ENCODE measurements around the gene MAGI3.
"Not testable (repeated sequence)": the region's sequence is repeated elsewhere in the genome, so short reads cannot be mapped to it uniquely, and the experiment has no call there.

The MAGI3 gene

GRCh38 chr1:113493533-113493932 is 103.2 kb downstream of the MAGI3 start:
- Histone ChIP-seq H3K27ac (ENCODE audit: low read length) (no peak overlapping the region), H3K4me3 (ENCODE audit: low read length) (no peak overlapping the region), H3K4me1 (ENCODE audit: insufficient read depth, low read length) (no peaks in the 10 kb centered on the region), H3K9me3 (ENCODE audit: insufficient read depth, low read depth, low read length) (peaks cover 9% of the 10 kb centered on the region), H3K9ac (ENCODE audit: low read depth, low read length) (no peak overlapping the region), H3K27me3 (ENCODE audit: insufficient read depth, low read length) (no peaks in the 10 kb centered on the region), H3K36me3 (ENCODE audit: insufficient read depth, low read depth, low read length) (no peaks in the 10 kb centered on the region)

- Histone ChIP-seq H3K4me1 (ENCODE audit: insufficient read depth, low read length) (peaks cover 6% of the 10 kb centered on the region; the same call in 1 of the 2 replicates), H3K27me3 (ENCODE audit: insufficient read depth, low read length) (no peaks in the 10 kb centered on the region), H3K4me3 (ENCODE audit: low read length) (no peak overlapping the region), H3K9me3 (ENCODE audit: insufficient read depth, low read depth, low read length) (no peaks in the 10 kb centered on the region), H3K36me3 (ENCODE audit: insufficient read depth, low read depth, low read length) (no peaks in the 10 kb centered on the region), H3K27ac (ENCODE audit: low read length) (no peak overlapping the region), H3K9ac (ENCODE audit: low read depth, low read length) (no peak overlapping the region)
Measured at GRCh38 chr1:113505357-113505756, 115.0 kb downstream of the MAGI3 start.

GRCh38 chr1:113507552-113508214 is 117.4 kb downstream of the MAGI3 start:
- Histone ChIP-seq H3K27ac (ENCODE audit: low read length) (no peak overlapping the region), H3K9ac (ENCODE audit: low read depth, low read length) (no peak overlapping the region), H3K27me3 (ENCODE audit: insufficient read depth, low read length) (no peaks in the 10 kb centered on the region), H3K4me3 (ENCODE audit: low read length) (no peak overlapping the region), H3K36me3 (ENCODE audit: insufficient read depth, low read depth, low read length) (no peaks in the 10 kb centered on the region), H3K9me3 (ENCODE audit: insufficient read depth, low read depth, low read length) (peaks cover 19% of the 10 kb centered on the region), H3K4me1 (ENCODE audit: insufficient read depth, low read length) (peaks cover 6% of the 10 kb centered on the region; the same call in 1 of the 2 replicates)

- Histone ChIP-seq H3K4me1 (ENCODE audit: insufficient read depth, low read length) (peaks cover 6% of the 10 kb centered on the region; the same call in 1 of the 2 replicates), H3K9me3 (ENCODE audit: insufficient read depth, low read depth, low read length) (peaks cover 19% of the 10 kb centered on the region), H3K27me3 (ENCODE audit: insufficient read depth, low read length) (no peaks in the 10 kb centered on the region), H3K36me3 (ENCODE audit: insufficient read depth, low read depth, low read length) (no peaks in the 10 kb centered on the region), H3K27ac (ENCODE audit: low read length) (no peak overlapping the region), H3K4me3 (ENCODE audit: low read length) (no peak overlapping the region), H3K9ac (ENCODE audit: low read depth, low read length) (no peak overlapping the region)
Measured at GRCh38 chr1:113508364-113509164, 118.2 kb downstream of the MAGI3 start.

GRCh38 chr1:113509766-113510165 is 119.5 kb downstream of the MAGI3 start:
- not testable (repeated sequence) for H3K4me1 ChIP-seq (ENCODE audit: insufficient read depth, low read length); H3K4me3 ChIP-seq (ENCODE audit: low read length); H3K9ac ChIP-seq (ENCODE audit: low read depth, low read length); H3K27ac ChIP-seq (ENCODE audit: low read length); H3K36me3 ChIP-seq (ENCODE audit: insufficient read depth, low read depth, low read length); H3K27me3 ChIP-seq (ENCODE audit: insufficient read depth, low read length)
- peaks cover 19% of the 10 kb centered on the region for H3K9me3 ChIP-seq (ENCODE audit: insufficient read depth, low read depth, low read length)

- H3K4me3 ChIP-seq (ENCODE audit: low read length), result no peak overlapping the region
- H3K27ac ChIP-seq (ENCODE audit: low read length), result no peak overlapping the region
Measured at GRCh38 chr1:113511269-113511668, 121.0 kb downstream of the MAGI3 start.

GRCh38 chr1:113515498-113515897 is 125.2 kb downstream of the MAGI3 start:
- Histone ChIP-seq H3K4me3 (ENCODE audit: low read length) (no peak overlapping the region), H3K36me3 (ENCODE audit: insufficient read depth, low read depth, low read length) (no peaks in the 10 kb centered on the region), H3K9ac (ENCODE audit: low read depth, low read length) (no peak overlapping the region), H3K4me1 (ENCODE audit: insufficient read depth, low read length) (no peaks in the 10 kb centered on the region), H3K27ac (ENCODE audit: low read length) (no peak overlapping the region), H3K9me3 (ENCODE audit: insufficient read depth, low read depth, low read length) (peaks cover 19% of the 10 kb centered on the region), H3K27me3 (ENCODE audit: insufficient read depth, low read length) (no peaks in the 10 kb centered on the region)

More at GRCh38 chr1:113511269-113511668, 121.0 kb downstream of the MAGI3 start:
- Histone ChIP-seq H3K9me3 (ENCODE audit: insufficient read depth, low read depth, low read length) (peaks cover 19% of the 10 kb centered on the region), H3K4me1 (ENCODE audit: insufficient read depth, low read length) (peaks cover under 1% of the 10 kb centered on the region; the same call in 1 of the 2 replicates), H3K27me3 (ENCODE audit: insufficient read depth, low read length) (no peaks in the 10 kb centered on the region), H3K36me3 (ENCODE audit: insufficient read depth, low read depth, low read length) (no peaks in the 10 kb centered on the region), H3K9ac (ENCODE audit: low read depth, low read length) (no peak overlapping the region)

GRCh38 chr1:113517346-113517745 is 127.0 kb downstream of the MAGI3 start:
- Histone ChIP-seq H3K36me3 (ENCODE audit: insufficient read depth, low read depth, low read length) (no peaks in the 10 kb centered on the region), H3K4me3 (ENCODE audit: low read length) (no peak overlapping the region), H3K9me3 (ENCODE audit: insufficient read depth, low read depth, low read length) (peaks cover 2% of the 10 kb centered on the region; the same call in 1 of the 2 replicates), H3K9ac (ENCODE audit: low read depth, low read length) (no peak overlapping the region), H3K4me1 (ENCODE audit: insufficient read depth, low read length) (no peaks in the 10 kb centered on the region), H3K27ac (ENCODE audit: low read length) (no peak overlapping the region), H3K27me3 (ENCODE audit: insufficient read depth, low read length) (no peaks in the 10 kb centered on the region)

- Histone ChIP-seq H3K9ac (ENCODE audit: low read depth, low read length) (no peak overlapping the region), H3K4me1 (ENCODE audit: insufficient read depth, low read length) (no peaks in the 10 kb centered on the region), H3K4me3 (ENCODE audit: low read length) (no peak overlapping the region), H3K9me3 (ENCODE audit: insufficient read depth, low read depth, low read length) (peaks cover 5% of the 10 kb centered on the region), H3K27ac (ENCODE audit: low read length) (no peak overlapping the region), H3K36me3 (ENCODE audit: insufficient read depth, low read depth, low read length) (no peaks in the 10 kb centered on the region), H3K27me3 (ENCODE audit: insufficient read depth, low read length) (no peaks in the 10 kb centered on the region)
Measured at GRCh38 chr1:113517983-113518382, 127.7 kb downstream of the MAGI3 start.

- H3K9me3 ChIP-seq (ENCODE audit: insufficient read depth, low read depth, low read length), result peaks cover 15% of the 10 kb centered on the region
- H3K4me1 ChIP-seq (ENCODE audit: insufficient read depth, low read length), result no peaks in the 10 kb centered on the region
- no peak overlapping the region for H3K27ac ChIP-seq (ENCODE audit: low read length)
- no peaks in the 10 kb centered on the region for H3K27me3 ChIP-seq (ENCODE audit: insufficient read depth, low read length)
- H3K4me3 ChIP-seq (ENCODE audit: low read length), result no peak overlapping the region
- no peaks in the 10 kb centered on the region for H3K36me3 ChIP-seq (ENCODE audit: insufficient read depth, low read depth, low read length)
- no peak overlapping the region for H3K9ac ChIP-seq (ENCODE audit: low read depth, low read length)
Measured at GRCh38 chr1:113519556-113519955, 129.2 kb downstream of the MAGI3 start.

GRCh38 chr1:113530021-113530420 is 139.7 kb downstream of the MAGI3 start:
- Histone ChIP-seq H3K27me3 (ENCODE audit: insufficient read depth, low read length) (no peaks in the 10 kb centered on the region), H3K27ac (ENCODE audit: low read length) (no peak overlapping the region), H3K9me3 (ENCODE audit: insufficient read depth, low read depth, low read length) (peaks cover 8% of the 10 kb centered on the region; the same call in 1 of the 2 replicates), H3K4me3 (ENCODE audit: low read length) (no peak overlapping the region), H3K9ac (ENCODE audit: low read depth, low read length) (no peak overlapping the region), H3K4me1 (ENCODE audit: insufficient read depth, low read length) (0 out of 2 replicates have a peak, but pooled peaks cover 4% of the 10 kb centered on the region), H3K36me3 (ENCODE audit: insufficient read depth, low read depth, low read length) (no peaks in the 10 kb centered on the region)

GRCh38 chr1:113531321-113531720 is 141.0 kb downstream of the MAGI3 start:
- no peak overlapping the region for H3K9ac ChIP-seq (ENCODE audit: low read depth, low read length)
- H3K27me3 ChIP-seq (ENCODE audit: insufficient read depth, low read length), result no peaks in the 10 kb centered on the region
- no peaks in the 10 kb centered on the region for H3K36me3 ChIP-seq (ENCODE audit: insufficient read depth, low read depth, low read length)
- H3K4me3 ChIP-seq (ENCODE audit: low read length), result no peak overlapping the region
- 0 out of 2 replicates have a peak, but pooled peaks cover 4% of the 10 kb centered on the region for H3K4me1 ChIP-seq (ENCODE audit: insufficient read depth, low read length)
- no peak overlapping the region for H3K27ac ChIP-seq (ENCODE audit: low read length)
- peaks cover 7% of the 10 kb centered on the region; the same call in 1 of the 2 replicates for H3K9me3 ChIP-seq (ENCODE audit: insufficient read depth, low read depth, low read length)
